Measurements from ENCODE around the gene KREMEN2. TPM values are rescaled to one million over a fixed set of nuclear protein-coding genes. Genes with fewer than 3 reads are reported as not detected.

Gene KREMEN2
- total RNA-seq, 1 donor: not detected

- no peak for DNase-seq (ENCODE audit: low read depth)
- TF ChIP-seq CTCF (IDR thresholded peaks at IDR 0.05; ENCODE audit: insufficient read depth, low read length): no peak
- H3K4me3 ChIP-seq (ENCODE audit: low read depth, low read length): no peak overlapping the region
Measured at GRCh38 chr16:2952679-2953078, 11.4 kb upstream of the KREMEN2 start.

GRCh38 chr16:2953706-2954627, 10.1 kb upstream of the KREMEN2 start:
- H3K4me3 ChIP-seq (ENCODE audit: low read depth, low read length): no peak overlapping the region
- no peak for TF ChIP-seq CTCF (IDR thresholded peaks at IDR 0.05; ENCODE audit: insufficient read depth, low read length)
- DNase-seq (ENCODE audit: low read depth): no peak

- no peak overlapping the region for H3K4me3 ChIP-seq (ENCODE audit: low read depth, low read length)
- no peak for DNase-seq (ENCODE audit: low read depth)
- no peak for TF ChIP-seq CTCF (IDR thresholded peaks at IDR 0.05; ENCODE audit: insufficient read depth, low read length)
Measured at GRCh38 chr16:2954656-2955381, 9.3 kb upstream of the KREMEN2 start.

GRCh38 chr16:2955438-2955778, 8.7 kb upstream of the KREMEN2 start:
- no peak for DNase-seq (ENCODE audit: low read depth)
- TF ChIP-seq CTCF (IDR thresholded peaks at IDR 0.05; ENCODE audit: insufficient read depth, low read length): no peak
- H3K4me3 ChIP-seq (ENCODE audit: low read depth, low read length): no peak overlapping the region

GRCh38 chr16:2955779-2956578, 8.1 kb upstream of the KREMEN2 start:
- no peak for TF ChIP-seq CTCF (IDR thresholded peaks at IDR 0.05; ENCODE audit: insufficient read depth, low read length)
- no peak for DNase-seq (ENCODE audit: low read depth)
- no peak overlapping the region for H3K4me3 ChIP-seq (ENCODE audit: low read depth, low read length)

- H3K4me3 ChIP-seq (ENCODE audit: low read depth, low read length): no peak overlapping the region
- no peak for DNase-seq (ENCODE audit: low read depth)
- TF ChIP-seq CTCF (IDR thresholded peaks at IDR 0.05; ENCODE audit: insufficient read depth, low read length): no peak
Measured at GRCh38 chr16:2956579-2956956, 7.5 kb upstream of the KREMEN2 start.
